Activated naive CD4-positive, alpha-beta T cell (primary cell): Measurements from ENCODE around the gene EPB41L2.

Experiments used
- DNase-seq, 4 experiments: peaks; one replicate each; lab custom pipeline; 2025; lab: John Stamatoyannopoulos, UW

Gene EPB41L2

DNA sequence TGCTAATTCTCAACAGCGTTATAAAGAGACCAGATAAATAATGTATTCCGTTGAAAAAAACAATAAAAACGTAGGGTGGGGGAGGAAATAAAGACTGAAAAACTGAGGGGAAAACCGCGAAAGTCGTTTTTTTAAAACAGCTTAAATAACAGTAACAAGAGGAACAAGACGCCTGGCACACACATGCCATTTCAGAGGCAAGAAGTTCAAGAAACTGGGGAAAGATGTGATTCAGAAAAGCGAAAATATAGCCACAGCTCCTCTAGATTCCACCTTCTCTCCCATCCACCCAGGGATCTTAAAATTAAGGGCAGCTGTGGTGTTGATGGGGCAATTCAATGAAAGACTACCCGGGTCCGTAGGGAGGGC, 1.3 kb downstream of the EPB41L2 start:
- DNase-seq = no peak

DNA sequence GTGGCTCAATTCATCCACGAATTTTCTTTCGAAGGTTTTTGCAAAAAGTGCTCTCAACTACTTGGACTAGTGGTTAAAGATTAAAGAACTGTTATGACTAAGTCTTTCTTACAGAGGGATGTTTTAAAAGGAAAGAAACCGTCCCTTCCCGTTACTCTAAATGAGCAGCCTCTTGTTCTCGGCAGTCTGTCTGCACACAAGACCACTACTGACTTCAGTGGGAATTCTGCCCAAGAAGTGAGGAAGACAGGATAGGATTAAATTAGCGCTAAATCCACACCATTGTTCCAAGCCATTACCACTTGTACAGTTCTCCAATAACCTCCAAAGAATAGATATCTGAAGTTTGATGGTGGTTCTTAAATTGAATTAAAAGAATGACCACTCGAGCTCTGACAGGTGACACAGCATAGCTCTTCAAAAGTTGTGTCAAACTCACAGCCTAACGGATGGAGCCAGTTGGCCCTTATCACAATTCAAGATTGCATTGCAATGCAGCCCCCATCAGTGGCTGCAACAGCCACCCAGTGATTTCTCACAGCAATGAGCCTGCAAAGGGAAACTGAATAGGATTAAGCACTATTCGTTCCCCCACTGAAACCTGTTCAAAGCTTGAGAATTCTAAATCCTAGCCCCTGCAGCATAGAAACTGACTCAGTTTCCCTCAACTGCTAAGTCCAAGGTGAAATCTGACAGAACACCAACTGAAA, 1.8 kb downstream of the EPB41L2 start:
- DNase-seq = no peak

DNA sequence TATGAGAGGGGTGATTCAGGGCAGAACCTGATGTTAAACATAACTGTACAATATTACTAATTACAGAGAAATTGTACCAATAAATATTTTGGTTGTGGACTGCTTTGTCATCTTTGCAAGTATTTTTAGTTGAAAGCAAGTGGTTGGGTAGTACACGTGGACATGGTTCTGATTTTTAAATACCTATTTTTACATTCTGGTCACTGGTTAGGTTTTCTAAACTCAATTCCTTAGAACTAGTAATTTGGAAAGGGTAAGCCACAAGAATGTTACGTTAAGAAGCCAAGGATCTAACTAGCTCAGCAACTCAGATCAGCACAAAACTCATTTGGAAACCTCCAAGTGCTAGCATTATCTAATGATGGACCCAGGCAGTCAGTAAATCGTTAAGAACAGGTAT, 2.7 kb downstream of the EPB41L2 start:
- DNase-seq = no peak

DNA sequence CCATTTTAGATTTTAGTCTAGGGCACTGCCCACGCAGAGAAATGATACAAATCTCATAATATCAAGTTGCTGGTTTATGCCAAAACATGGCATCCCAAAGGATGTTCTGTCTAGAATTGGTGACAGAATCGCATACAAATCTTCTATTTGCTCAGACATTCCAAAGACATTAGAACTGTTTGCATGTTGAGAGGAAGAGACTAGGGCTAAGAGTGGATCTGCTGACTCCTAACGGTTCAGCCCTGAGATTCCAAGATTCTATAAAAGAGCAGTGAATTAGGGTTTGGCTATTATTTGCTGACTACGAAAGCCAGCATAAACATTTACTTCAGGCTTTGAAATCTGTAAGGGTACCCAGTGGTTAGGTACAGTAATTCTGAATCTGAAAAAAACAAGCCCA, 3.6 kb downstream of the EPB41L2 start:
- DNase-seq = no peak

DNA sequence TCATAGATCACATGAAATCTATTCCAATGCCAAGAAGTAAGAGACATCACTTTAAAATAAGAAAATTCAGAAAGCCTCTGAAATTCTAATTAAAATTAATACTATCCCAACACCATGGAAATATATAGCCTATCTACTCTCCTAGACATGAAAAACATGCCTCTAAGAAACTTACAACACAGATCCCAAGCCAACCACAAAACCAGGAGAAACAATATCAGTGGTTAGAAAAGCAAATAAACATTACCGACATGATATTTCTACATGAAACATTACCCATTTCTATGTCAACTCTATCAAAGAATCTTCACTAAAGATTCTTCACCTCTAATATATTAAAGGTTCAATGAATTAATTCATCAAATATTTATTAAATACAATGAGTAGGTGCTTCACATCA, 4.8 kb downstream of the EPB41L2 start:
- DNase-seq = no peak

DNA sequence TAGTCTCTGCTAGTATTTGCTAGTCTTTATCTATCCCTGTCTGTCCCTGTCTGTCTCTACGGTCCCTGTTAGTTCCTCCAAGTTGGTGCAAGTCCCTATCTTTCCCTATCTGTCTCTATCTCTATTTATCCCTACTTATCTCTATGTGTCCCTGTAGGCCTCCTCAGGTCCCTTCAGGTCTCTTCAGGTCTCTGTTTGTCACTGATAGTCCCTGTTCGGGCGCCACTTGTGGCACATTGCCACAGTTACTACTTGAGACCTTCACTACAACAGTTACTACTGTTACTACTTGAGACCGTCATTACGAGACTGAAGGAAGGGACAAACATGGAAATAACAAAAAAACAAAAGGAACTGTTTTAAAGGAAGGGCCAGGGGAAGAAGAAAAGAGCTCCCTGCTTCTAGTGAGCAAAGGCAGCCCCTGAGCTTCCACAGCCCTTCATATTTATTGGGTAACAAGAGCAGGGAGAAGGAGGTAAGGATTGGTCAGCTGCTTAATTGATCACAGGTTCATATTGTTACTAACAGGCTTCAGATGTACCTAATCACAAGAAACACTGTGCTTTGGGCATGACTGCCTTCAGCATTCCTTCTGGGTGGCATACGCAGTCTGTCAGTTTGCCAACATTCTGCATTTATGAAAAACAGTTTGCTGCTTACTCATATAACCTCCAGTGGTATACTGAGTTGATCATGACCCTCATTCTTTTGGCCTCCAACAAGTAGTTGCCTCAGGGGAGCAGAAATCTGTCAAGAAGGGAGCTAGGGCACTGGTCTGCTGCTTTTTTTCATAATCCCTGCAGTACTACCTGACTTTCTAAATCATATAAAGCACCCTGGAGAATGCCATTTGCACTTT, 8.4 kb downstream of the EPB41L2 start:
- DNase-seq = no peak

DNA sequence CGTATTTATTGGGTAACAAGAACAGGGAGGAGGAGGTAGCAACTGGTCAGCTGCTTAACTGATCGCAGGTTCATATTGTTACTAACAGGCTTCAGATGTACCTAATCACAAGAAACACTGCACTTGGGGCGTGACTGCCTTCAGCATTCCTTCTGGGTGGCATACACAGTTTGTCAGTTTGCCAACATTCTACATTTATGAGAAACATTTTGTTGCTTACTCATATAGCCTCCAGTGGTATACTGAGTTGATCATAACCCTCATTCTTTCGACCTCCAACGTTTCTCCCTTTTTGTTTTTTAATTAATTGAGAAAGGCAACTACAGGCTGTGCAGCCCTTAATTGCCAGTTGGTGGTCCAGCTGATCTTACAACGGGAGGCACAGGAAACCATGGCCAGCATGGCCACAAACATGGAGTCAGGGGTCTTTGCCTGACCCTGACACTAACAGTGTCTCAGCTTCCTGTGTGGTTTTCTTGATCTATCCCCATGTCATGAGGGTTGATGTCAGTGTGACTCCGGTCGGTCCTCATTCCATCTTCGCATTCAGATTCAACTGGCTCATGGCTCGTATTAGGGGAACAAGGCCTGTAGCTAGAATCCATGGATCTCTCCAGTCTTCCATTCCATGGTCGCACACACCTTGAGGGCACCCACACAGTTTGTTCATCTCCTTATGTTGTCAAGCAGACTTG, 9.4 kb downstream of the EPB41L2 start:
- no peak for DNase-seq

DNA sequence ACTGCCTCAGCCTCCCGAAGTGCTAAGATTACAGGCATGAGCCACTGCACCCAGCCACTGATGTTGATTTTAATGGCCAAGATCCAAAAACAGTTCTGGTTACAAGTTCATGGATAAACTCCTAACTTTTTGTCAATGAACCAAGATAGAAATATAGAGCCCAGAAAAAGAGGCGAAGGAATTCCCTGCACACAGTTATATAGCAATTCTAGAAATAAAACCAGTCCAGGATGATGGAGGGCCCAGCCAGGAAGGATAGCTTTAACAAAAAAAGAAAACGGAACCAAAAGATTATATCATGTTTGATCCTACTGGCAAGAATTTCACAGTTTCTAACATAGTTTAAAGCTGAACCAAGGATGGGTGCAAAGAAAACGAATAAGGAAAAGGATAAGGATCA, 10.9 kb downstream of the EPB41L2 start:
- DNase-seq = no peak

DNA sequence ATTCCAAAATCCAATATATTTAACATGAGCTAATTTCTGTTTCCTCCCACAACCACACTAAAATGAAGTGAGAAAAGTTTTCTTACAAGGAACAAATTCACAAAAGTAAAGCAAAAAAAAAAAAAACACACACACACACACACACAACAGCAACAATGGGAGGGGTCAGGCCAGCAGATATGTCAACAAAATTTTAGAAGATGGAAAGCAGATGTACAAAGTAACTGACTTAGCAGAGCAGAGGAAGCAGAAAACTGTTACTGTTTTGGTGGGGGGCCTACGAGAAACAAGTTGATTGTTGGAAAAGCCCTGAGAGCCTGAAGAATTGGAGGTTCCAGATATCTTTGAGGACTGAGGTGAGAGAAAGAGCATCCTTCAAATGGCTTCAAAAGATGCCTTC, 11.7 kb downstream of the EPB41L2 start:
- no peak for DNase-seq

DNA sequence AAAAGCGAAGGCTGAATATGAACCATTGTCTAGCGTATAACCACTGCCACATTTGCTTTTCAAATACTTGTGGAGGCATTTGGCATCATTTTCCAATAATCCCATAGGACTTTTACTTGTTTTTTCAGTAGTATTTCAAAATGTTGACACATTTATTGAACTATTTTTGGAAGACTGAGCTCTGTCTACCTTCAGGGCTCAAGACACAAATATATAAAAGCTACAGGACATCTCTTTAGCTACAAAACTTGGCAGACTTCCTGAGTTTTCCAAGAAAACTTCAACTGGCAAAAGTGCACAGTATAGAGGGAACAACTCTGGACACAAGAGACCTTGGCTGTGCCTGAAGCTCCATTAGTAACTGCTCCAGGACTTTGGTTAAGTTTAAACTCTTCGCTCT, 13.4 kb downstream of the EPB41L2 start:
- DNase-seq = no peak

DNA sequence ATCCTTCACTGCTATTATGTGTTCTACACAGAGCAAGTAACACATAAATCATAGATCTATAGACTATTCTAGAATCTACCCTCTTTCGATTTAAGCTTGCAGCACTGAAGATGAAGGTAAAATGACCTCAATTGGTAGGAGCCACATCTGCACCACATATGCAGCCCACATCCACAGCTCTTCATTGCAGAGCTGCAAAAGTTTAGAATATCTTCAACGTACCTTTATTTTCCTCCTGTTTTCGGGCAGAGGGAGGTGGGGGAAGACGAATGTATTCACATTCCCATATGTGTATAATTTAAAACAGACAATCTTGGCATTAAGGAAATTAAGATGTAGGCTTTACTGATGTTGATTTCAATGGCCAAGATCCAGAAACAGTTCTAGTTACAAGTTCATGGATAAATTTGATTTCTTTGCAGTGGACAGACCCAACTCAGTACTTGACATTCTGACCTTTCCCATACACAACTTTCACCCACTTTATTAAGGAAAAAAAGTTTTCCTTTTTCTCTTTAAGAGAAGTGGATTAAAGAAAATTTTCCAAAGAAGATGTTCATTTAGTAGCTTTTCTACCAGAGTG, 14.0 kb downstream of the EPB41L2 start:
- DNase-seq = no peak

DNA sequence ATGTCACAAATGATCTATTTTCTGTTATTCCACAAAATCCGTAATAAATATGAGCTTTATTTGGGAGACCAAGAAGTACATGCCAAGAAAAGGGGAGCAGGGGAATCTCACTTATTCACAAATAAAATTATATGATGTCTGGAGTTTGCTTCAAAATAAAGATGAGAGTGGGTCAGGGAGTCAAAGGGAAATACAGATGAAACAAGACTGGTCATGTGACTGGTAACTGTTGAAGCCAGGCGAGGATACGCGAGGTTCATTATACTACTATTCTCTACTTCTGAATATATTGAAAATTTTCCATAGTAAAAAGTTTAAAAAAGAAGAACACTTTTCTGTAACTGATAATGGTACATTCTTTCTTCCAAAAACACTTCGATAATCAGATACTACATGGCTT, 14.6 kb downstream of the EPB41L2 start:
- DNase-seq = no peak

DNA sequence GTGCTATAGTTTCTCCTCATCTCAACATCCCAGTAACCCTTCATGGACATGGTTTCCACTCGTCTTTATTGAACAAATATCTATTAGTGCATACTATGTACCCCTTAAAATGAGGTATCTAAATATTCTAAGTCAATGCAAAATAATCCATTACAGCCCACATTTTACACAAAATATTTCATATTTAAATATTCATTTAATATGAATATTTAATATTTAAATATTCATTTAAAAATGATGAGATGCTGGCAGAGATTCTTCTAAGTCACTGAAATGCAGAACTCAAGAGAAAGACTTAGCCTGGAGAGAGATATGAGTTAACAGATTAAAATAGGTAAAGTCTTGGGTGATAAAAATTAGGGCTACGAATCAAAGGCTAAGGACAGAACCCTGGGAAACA, 17.9 kb downstream of the EPB41L2 start:
- no peak for DNase-seq

DNA sequence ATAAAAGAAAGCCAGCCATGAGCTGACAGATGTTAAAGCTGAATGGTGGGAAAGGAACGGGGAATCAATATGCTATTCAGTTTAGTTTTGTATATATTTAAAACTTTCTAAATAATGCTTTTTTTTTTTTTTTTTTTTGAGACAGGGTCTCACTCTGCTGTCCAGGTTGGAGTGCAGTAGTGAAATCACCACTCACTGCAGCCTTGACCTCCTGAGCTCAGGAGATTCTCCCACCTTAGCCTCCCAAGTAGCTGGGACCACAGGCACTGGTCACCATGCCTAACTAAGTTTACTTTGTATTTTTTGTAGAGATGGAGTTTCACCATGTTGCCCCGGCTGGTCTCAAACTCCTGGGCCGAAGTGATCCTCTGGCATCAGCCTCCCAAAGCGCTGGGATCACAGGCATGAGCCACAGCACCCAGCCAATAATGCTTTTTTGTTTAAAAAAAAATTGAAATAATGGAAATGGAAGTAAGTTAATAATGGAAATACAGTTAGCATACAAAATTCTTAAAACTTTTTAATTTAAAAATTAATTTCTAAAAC, 19.1 kb downstream of the EPB41L2 start:
- DNase-seq = no peak

DNA sequence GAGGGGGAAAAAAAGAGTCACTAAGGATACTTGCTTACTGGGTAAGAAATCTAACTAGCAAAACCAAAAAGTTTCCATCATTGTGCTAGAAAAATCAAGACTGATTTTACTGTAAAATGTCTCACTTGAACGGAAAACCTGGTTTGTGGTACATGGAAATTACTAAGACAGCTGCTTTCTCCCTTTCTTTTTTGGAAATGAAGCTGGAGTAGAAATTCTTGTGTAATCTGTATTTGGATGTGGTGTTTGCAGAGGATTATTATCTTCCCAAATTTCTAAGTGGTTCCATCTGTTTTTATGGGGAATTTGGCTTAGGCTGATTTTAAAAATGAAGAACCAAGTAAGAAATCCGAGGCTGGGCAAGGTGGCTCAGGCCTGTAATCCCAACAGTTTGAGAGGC, 20.4 kb downstream of the EPB41L2 start:
- no peak for DNase-seq

DNA sequence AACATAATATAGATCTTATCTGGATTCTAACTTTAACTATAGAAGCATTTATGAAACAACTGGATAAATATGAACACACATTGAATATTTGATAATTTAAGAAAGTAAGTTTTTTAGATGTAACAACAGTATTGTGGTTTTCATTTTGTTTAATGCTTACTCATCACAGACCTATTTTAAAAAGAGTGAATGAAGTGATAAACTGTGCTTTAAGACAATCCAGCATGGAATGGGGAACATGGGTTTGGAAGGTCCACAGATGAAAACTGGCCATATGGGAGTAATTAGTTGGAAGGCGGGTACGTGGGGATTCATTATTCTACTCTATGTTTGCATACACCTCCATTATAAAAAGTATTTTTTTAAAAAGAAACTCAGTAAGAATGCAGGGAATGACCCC, 21.2 kb downstream of the EPB41L2 start:
- no peak for DNase-seq

DNA sequence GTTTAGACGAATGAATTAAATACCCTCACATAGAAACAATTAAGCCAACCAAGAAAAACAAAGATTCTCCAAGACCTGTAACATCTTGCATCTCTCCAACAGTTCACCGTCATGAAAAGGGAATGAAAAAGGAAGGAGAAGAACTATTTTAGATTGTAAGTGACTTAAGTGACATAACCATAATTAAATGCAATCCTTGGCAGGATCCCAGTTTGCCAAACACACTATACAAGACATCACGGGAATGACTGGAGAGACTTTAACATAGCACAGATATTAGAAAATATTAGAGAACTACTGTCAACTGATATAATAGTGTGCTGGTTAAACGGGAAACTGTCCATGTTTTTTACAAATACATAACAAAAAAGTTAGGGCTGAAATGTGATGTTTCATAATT, 22.2 kb downstream of the EPB41L2 start:
- no peak for DNase-seq

DNA sequence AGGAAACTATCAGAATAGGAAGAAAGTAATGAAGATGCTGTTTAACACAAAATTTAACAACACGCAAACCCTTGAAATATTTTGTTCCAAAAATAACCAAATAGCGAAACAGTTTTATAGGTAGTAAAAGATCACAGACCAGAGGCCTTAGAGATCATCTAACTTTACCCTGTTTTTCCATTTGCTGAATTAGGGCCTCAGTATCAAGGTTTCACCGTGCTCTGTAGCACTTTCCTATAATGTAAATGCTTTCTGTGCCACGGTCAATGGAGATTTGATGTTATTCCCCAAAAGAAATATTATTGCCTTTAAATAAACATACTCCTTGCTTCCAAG, 23.7 kb downstream of the EPB41L2 start:
- no peak for DNase-seq

DNA sequence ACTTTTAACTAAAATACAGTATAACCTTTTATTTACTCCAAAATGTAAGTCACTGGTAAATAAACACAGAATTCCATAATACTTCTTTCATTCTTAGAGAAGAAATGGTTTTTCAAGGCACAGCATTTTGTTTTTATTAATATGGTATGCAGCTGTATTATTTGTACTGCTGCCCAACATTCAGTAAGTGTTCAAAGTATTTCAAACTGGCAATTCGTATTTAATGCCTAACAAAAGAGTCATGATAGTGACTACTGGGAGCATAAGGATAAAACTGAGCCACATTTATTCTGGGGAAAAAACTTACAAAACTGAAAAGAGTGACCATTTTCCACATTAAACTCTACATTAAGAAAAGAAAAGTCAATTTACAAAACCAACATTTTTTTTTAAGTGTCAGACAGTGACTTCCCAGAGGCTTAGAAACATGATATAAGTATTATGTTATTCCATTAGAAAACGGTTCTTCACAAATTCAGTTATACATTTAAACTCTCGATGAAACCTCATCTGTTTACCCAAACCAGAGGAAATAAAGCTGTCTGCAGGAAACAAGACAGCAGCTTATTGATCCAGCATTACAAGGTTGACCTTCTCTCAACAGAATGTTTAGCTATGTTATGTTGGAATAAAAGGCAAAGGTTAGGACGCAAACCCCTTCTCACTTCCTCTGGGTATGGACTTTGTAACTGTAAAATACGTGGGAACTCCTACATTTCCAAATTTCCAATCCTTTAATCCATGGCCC, 24.3 kb downstream of the EPB41L2 start:
- DNase-seq = no peak

DNA sequence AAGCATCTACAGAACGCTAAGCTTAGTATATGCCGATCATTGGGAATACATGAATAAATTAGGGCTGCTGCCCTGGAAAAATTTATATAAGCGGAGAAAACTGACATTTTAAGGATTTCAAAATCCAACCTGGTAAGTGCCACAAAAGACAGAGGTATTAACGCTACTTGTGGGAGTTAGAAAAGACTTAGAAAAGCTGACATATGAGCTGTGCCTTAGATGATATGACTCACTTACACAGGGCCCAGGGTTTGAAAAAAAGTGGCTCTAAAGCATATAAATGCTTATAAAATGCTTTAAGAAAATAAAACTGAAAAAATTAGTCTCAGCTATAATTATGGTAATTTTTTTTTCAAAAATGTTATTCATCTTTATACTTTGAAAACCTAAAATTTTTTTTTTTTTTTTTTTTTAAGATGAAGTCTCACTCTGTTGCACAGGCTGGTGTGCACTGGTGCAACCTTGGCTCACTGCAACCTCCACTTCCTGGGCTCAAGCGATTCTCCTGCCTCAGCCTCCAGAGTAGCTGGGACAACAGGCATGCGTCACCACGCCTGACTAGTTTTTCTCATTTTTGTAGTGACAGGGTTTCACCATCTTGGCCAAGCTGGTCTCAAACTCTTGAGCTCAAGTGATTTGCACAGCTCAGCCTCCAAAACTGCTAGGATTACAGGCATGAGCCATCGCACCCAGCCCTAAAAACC, 25.7 kb downstream of the EPB41L2 start:
- no peak for DNase-seq

DNA sequence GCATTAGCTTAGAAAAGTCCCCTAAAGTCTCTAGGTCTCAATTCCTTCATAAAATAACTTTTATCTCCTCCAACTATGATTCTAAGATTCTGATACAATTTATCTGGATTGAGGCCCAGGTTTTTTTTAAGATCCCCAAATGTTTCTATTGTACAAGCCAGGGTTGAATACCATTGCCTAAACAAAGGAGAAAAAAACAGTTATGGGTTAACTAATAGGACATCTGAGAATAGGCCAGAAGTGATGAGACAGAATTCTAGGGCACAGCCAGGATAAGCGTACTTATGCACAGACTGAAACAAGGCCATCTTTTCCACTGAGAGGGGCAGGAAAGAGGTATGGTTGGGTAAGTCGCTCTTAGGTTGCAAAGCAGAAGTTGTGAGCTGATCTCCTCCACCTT, 26.4 kb downstream of the EPB41L2 start:
- DNase-seq = no peak
